Immature natural killer cell (primary cell): ENCODE measurements around the gene FCSK. TPM values are rescaled to one million over a fixed set of nuclear protein-coding genes. Genes with fewer than 3 reads are reported as not detected.

Experiments used
- DNase-seq, 3 donors: peaks; one replicate each; pipeline ENCODE4 v3.0.0; 2022; ENCODE audit warnings: mixed read lengths in 1 of 3
- H3K27ac Mint-ChIP-seq, 6 donors: one replicate each; pipeline ENCODE4 v1.8.0; 2020; ENCODE audit warnings: mixed read lengths in 6 of 6, mild to moderate bottlenecking in 5 of 6, inconsistent platforms in 4 of 6, moderate library complexity in 3 of 6
- H3K27me3 Mint-ChIP-seq, 3 donors: one replicate each; pipeline ENCODE4 v1.8.0; 2020 to 2021; ENCODE audit warnings: low read depth in 3 of 3, mild to moderate bottlenecking in 3 of 3, mixed read lengths in 3 of 3, moderate library complexity in 3 of 3, inconsistent platforms in 1 of 3
- H3K36me3 Mint-ChIP-seq, 3 donors: one replicate each; pipeline ENCODE4 v1.8.0; 2020; ENCODE audit warnings: mixed read lengths in 3 of 3, inconsistent platforms in 2 of 3, mild to moderate bottlenecking in 2 of 3
- H3K4me1 Mint-ChIP-seq, 2 donors: one replicate each; pipeline ENCODE4 v1.8.0; 2020; ENCODE audit warnings: inconsistent platforms in 2 of 2, mild to moderate bottlenecking in 2 of 2, mixed read lengths in 2 of 2, moderate library complexity in 1 of 2
- H3K4me3 Mint-ChIP-seq, 5 donors: one replicate each; pipeline ENCODE4 v1.8.0; 2020; ENCODE audit warnings: mild to moderate bottlenecking in 5 of 5, mixed read lengths in 5 of 5, inconsistent platforms in 3 of 5, moderate library complexity in 3 of 5
- H3K9me3 Mint-ChIP-seq, 6 donors: one replicate each; pipeline ENCODE4 v1.8.0; 2020; ENCODE audit warnings: mild to moderate bottlenecking in 6 of 6, mixed read lengths in 6 of 6, inconsistent platforms in 4 of 6, moderate library complexity in 3 of 6
- polyA plus RNA-seq, 3 donors: library from polyadenylated mRNA; unstranded; fragments of 300-500 nt; fragmentation: Illumina TruSeq; gene quantifications; one replicate each; pipeline ENCODE4 v1.2.3, GENCODE V29; 2021

The FCSK gene
- polyA plus RNA-seq, 3 donors from 2014 or later, result 6.7 to 11.9 (median 10.5) TPM

DNA sequence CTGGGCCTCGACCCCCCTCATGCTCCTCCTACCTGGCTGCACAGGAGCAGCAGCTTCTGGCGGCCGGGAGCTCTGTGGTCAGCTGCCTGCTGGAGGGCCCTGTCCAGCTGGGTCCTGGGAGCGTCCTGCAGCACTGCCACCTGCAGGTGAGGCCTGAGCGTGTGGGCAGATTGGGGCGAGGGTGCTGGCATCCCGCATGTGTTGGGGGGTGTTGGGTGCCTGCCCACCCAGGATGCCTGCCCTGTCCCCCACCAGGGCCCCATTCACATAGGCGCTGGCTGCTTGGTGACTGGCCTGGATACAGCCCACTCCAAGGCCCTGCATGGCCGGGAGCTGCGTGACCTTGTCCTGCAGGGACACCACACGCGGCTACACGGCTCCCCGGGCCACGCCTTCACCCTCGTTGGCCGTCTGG is 16.5 kb downstream of the FCSK start:
- no peaks in the 10 kb centered on the region for H3K27me3 Mint-ChIP-seq
- peaks cover 0 to 15% (median 0%) of the 10 kb centered on the region in 3 donors for H3K36me3 Mint-ChIP-seq
- no peak overlapping the region for H3K27ac Mint-ChIP-seq
- no peaks in the 10 kb centered on the region for H3K9me3 Mint-ChIP-seq
- H3K4me1 Mint-ChIP-seq, result no peaks in the 10 kb centered on the region
- H3K4me3 Mint-ChIP-seq, result no peak overlapping the region
- no peak for DNase-seq

DNA sequence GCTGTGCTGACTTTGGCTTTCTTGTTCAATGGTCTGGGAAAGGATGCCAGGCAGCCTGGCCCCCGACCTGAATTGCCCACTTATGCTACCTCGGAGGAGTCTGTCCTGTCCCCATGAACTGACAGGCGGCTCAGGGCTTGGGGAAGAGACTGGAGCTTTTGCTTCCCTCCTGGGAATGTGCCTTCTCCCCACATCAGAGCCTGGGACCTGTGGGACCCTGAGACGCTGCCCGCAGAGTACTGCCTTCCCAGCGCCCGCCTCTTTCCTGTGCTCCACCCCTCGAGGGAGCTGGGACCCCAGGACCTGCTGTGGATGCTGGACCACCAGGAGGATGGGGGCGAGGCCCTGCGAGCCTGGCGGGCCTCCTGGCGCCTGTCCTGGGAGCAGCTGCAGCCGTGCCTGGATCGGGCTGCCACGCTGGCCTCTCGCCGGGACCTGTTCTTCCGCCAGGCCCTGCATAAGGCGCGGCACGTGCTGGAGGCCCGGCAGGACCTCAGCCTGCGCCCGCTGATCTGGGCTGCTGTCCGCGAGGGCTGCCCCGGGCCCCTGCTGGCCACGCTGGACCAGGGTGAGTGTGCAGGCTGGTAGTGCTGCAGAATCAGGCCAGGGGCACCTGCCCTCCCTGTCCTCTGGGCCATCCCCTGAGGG is 18.5 kb downstream of the FCSK start:
- H3K4me3 Mint-ChIP-seq, result no peak overlapping the region
- no peak overlapping the region for H3K27ac Mint-ChIP-seq
- H3K9me3 Mint-ChIP-seq, result no peaks in the 10 kb centered on the region
- H3K27me3 Mint-ChIP-seq, result peaks cover 0 to 4% (median 0%) of the 10 kb centered on the region in 3 donors
- DNase-seq, result no peak
- H3K36me3 Mint-ChIP-seq, result peaks cover 0 to 11% (median 0%) of the 10 kb centered on the region in 3 donors
- H3K4me1 Mint-ChIP-seq, result no peaks in the 10 kb centered on the region

DNA sequence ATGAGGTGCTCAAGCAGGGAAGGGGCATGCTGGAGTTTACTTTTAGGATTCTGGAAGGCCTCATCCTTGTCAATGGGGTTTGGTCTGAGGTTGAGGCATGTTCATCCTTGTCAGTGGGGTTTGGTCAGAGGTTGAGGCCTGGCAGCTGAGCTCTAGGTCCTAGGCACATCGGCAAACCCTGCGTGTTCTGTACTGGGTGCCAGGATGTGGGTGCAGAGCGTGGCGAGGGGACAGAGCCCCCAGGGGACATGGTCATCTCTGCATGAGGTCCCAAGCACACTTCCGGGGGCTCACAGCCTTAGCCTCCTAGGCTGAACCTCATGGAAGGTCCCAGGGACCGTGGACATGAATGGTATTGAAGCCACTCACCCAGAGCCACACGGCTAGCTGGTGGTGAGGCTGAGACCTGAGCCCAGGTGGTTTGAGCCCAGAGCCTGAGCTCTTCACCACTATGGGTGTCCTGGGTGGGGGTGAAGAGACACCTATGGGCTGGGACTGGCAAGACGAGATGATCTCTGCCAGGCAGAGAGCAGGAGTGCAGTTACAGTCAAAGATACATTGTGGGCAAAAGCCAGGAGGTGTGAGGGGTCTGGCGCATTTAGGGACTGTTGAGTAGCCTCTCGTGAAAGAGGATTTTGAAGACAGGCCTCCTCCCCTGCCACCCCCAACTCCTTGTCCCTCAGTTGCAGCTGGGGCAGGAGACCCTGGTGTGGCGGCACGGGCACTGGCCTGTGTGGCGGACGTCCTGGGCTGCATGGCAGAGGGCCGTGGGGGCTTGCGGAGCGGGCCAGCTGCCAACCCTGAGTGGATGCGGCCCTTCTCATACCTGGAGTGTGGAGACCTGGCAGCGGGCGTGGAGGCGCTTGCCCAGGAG is 19.3 kb downstream of the FCSK start:
- H3K4me1 Mint-ChIP-seq, result no peaks in the 10 kb centered on the region
- DNase-seq, result no peak
- H3K27ac Mint-ChIP-seq, result no peak overlapping the region
- H3K4me3 Mint-ChIP-seq, result no peak overlapping the region
- H3K9me3 Mint-ChIP-seq, result no peaks in the 10 kb centered on the region
- peaks cover 0 to 13% (median 0%) of the 10 kb centered on the region in 3 donors for H3K36me3 Mint-ChIP-seq
- H3K27me3 Mint-ChIP-seq, result peaks cover 0 to 4% (median 0%) of the 10 kb centered on the region in 3 donors

DNA sequence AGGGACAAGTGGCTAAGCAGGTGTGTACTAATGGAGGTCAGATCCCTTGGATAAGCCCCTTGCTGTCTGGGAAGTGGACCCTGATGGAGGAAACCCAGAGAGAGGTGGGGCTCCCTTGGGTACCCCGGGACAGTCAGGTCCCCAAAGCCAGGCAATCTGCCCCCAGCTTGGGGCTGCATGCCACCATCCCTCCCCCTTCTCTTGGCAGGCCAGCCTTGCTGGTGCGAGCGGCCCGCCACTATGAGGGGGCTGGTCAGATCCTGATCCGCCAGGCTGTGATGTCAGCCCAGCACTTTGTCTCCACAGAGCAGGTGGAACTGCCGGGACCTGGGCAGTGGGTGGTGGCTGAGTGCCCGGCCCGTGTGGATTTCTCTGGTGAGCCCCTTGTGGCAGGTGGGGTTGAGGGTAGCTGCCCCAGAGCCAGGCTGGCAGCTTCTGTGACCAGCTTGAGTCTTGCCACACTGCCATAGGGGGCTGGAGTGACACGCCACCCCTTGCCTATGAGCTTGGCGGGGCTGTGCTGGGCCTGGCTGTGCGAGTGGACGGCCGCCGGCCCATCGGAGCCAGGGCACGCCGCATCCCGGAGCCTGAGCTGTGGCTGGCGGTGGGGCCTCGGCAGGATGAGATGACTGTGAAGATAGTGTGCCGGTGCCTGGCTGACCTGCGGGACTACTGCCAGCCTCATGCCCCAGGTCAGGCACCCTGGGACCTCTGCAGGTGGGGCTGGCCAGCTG is 20.1 kb downstream of the FCSK start:
- no peak overlapping the region for H3K27ac Mint-ChIP-seq
- no peak for DNase-seq
- peaks cover 0 to 2% of the 10 kb centered on the region in 2 donors for H3K4me1 Mint-ChIP-seq
- peaks cover 0 to 4% (median 0%) of the 10 kb centered on the region in 3 donors for H3K27me3 Mint-ChIP-seq
- peaks cover 0 to 10% (median 0%) of the 10 kb centered on the region in 3 donors for H3K36me3 Mint-ChIP-seq
- H3K4me3 Mint-ChIP-seq, result no peak overlapping the region
- no peaks in the 10 kb centered on the region for H3K9me3 Mint-ChIP-seq

DNA sequence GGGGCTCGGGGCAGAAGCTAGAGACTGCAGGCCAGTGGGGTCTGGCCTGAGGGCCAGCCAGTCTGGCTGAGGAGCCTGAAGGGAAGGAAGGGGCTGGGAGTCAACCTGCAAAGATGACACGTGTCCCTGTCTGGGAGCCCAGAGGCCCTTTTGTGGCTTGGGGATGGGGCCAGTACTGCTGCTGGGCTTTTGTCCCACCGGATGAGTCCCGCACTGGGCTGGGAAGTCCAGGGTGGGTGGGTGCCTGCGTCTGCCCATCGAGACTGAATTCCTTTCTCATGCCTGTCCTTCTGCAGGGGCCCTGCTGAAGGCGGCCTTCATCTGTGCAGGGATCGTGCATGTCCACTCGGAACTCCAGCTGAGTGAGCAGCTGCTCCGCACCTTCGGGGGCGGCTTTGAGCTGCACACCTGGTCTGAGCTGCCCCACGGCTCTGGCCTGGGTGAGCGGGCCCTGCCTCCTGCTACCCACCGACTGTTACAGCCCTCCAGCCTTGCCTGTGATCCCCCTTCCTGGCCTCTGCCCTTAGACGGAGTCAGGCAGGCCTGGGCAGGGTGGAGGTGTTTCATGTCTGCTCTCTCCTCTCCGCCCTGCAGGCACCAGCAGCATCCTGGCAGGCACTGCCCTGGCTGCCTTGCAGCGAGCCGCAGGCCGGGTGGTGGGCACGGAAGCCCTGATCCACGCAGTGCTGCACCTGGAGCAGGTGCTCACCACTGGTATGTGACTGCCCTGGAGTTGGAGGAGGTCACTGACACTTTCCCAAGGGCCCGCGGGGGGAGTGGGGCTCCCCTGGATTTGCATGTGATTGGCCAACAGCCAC is 20.9 kb downstream of the FCSK start:
- no peak for DNase-seq
- H3K4me1 Mint-ChIP-seq, result peaks cover 0 to 2% of the 10 kb centered on the region in 2 donors
- H3K9me3 Mint-ChIP-seq, result no peaks in the 10 kb centered on the region
- H3K4me3 Mint-ChIP-seq, result no peak overlapping the region
- peaks cover 0 to 9% (median 0%) of the 10 kb centered on the region in 3 donors for H3K36me3 Mint-ChIP-seq
- H3K27ac Mint-ChIP-seq, result no peak overlapping the region
- H3K27me3 Mint-ChIP-seq, result peaks cover 0 to 4% (median 0%) of the 10 kb centered on the region in 3 donors

DNA sequence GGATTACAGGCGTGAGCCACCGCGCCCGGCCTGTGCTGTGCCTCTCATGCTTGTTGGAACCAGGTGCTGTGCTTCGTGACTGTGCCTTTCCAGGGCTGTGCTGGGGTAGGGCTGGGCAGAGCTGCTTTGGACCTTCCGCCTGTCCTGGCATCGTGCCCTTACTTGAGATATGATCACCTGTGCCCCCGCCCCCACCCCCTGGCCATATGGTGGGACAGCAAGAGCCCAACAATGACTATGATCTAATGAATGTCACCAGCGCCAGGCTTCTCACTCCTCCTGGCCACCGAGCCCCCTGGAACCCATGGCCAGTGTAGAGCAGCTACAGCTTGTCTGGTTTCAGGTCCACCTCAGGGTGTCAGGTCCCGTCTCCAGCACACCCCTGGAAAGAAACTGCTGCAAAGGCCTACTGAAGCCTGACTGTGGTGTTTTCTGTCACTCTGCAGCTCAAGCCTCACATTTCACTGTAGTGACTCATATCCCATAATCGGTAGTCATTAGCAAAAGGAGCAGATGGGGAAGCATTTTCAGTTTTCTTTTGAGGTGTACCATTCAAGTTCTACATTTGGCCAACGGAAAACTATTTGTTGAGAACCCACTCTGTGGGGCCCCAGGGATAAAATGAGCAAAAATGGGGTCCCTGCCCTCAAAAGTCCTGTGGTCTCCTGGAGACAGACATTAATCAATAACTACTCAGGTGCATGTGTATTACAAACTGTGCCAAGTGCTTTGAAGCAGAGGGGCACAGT is 22.1 kb downstream of the FCSK start:
- no peak overlapping the region for H3K27ac Mint-ChIP-seq

DNA sequence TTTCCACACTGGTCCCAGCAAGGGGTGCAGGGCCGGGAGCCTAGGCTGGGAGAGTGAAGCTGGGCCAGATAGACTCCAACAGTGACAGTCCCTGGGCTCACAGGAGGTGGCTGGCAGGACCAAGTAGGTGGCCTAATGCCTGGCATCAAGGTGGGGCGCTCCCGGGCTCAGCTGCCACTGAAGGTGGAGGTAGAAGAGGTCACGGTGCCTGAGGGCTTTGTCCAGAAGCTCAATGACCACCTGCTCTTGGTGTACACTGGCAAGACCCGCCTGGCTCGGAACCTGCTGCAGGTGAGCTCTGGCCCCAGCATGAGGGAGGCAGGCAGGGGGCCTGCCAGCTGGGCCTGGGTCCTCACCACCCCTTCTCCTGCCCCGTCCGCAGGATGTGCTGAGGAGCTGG is 23.8 kb downstream of the FCSK start:
- no peaks in the 10 kb centered on the region for H3K9me3 Mint-ChIP-seq
- no peak overlapping the region for H3K4me3 Mint-ChIP-seq
- H3K36me3 Mint-ChIP-seq, result peaks cover 0 to 17% (median 0%) of the 10 kb centered on the region in 3 donors

More for the DNA sequence above, 22.1 kb downstream of the FCSK start:
- H3K36me3 Mint-ChIP-seq, result peaks cover 0 to 9% (median 0%) of the 10 kb centered on the region in 3 donors
- peaks cover 0 to 4% (median 0%) of the 10 kb centered on the region in 3 donors for H3K27me3 Mint-ChIP-seq
- no peaks in the 10 kb centered on the region for H3K9me3 Mint-ChIP-seq
- peaks cover 0 to 2% of the 10 kb centered on the region in 2 donors for H3K4me1 Mint-ChIP-seq
- no peak overlapping the region for H3K4me3 Mint-ChIP-seq
- no peak for DNase-seq

DNA sequence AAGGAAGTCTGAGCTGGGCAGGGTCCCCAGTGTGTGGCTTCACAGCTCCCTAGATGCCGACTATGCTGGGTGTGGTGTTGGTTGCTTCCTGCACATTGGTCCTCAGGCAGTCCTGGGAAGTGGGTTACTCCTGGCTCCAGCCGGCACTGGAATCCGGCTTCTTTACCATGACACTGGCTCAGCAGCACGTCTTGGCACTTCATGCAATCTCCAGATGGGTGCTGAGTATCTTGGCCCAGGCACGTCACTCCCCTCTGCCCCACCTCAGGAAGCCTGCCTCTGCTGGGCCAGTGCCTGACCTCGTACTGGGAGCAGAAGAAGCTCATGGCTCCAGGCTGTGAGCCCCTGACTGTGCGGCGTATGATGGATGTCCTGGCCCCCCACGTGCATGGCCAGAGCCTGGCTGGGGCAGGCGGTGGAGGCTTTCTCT is 24.5 kb downstream of the FCSK start:
- Mint-ChIP-seq H3K27ac (peak overlapping the region in 3 of 6 donors; percentile 14 to 76 (median 55)), H3K27me3 (peaks cover 0 to 4% (median 0%) of the 10 kb centered on the region in 3 donors), H3K9me3 (no peaks in the 10 kb centered on the region), H3K4me1 (peaks cover 0 to 2% of the 10 kb centered on the region in 2 donors), H3K36me3 (peaks cover 0 to 14% (median 0%) of the 10 kb centered on the region in 3 donors), H3K4me3 (no peak overlapping the region)
- no peak for DNase-seq

More for the DNA sequence above, 23.8 kb downstream of the FCSK start:
- DNase-seq, result no peak
- Mint-ChIP-seq H3K27me3 (peaks cover 0 to 4% (median 0%) of the 10 kb centered on the region in 3 donors), H3K27ac (peak overlapping the region in 2 of 6 donors; percentile 43 to 69), H3K4me1 (peaks cover 0 to 2% of the 10 kb centered on the region in 2 donors)

DNA sequence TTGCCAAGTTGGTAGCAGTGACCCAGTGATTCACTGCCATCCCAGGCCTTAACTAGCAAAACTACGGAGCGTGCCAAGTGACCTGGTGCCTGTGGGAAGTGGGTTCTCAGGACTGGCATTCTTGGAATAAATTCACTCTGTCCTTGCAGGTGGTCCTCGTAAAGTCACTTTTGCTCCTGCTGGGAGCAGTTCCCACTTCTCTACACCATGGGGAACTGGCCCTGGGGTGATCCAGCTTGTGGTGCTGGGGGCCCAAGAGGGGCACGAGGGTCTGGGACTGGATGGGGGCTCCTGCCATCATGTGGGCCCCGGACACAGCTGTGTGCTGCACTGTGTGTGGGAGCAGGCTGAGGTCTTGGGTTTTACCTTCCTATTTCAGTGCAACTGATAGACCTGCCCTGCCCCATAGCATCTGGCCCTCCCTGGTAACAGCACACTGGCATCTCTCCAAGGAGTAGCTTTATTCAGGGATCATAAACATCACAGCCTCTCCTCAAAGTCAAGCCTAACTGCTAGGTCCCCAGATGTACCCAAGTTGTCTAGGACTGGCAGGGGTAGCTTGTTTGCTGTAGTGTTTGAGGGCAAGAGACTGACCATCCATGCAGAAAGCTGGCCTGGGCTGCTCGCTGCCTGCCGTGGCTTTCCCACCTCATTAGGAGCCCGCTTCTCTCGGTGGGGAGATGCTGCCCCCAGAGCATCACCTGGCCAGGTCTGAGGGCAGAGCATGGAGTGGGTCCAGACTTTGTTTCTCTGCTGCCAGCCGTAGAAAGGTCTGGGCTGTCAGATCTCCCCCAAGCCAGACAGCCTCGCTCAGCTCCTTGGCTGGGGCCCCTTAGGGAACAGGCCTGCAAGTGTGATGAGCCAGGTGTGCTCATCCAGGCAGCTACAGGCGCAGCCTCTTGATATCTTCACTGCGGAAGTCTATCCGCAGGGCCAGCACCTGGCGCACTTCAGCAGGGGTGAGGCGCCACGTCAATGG is 26.0 kb downstream of the FCSK start:
- Mint-ChIP-seq H3K27ac (no peak overlapping the region), H3K4me1 (peaks cover 0 to 2% of the 10 kb centered on the region in 2 donors), H3K9me3 (no peaks in the 10 kb centered on the region), H3K4me3 (no peak overlapping the region), H3K36me3 (peaks cover 0 to 14% (median 0%) of the 10 kb centered on the region in 3 donors), H3K27me3 (peaks cover 0 to 4% (median 0%) of the 10 kb centered on the region in 3 donors)
- no peak for DNase-seq

DNA sequence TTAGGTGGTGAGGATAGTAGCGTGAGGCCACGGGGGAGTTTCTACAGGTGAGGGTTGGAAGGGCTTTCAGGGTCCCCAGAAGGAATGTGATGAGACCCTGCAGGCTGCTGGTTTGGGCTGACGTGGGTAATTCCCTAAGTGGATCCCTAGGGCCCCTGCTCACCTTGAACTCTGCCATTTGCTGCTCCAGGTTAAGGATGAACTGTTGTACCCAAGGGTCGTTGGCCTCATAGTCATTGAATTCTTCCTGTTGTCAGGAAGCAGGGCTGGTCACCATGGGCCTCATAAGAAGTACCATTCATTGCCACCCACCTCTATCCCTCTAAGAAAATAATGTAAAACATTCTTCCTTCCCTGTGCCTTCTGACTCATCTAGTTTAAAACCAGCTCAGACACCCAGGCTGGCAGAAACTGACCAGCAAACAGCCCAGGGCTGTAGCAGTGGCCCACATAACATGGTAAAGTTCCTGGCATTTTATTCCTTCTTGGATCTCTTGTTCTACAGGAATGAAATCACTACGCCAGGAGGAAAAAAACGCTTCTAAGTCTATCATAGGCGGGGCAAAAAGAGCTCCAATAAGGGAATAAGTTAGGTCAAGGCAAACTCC is 27.6 kb downstream of the FCSK start:
- H3K27ac Mint-ChIP-seq, result peak overlapping the region in 3 of 6 donors; percentile 34 to 61 (median 36)
- H3K27me3 Mint-ChIP-seq, result peaks cover 0 to 4% (median 0%) of the 10 kb centered on the region in 3 donors
- H3K9me3 Mint-ChIP-seq, result no peaks in the 10 kb centered on the region
- no peak overlapping the region for H3K4me3 Mint-ChIP-seq
- DNase-seq, result no peak
- peaks cover 0 to 2% of the 10 kb centered on the region in 2 donors for H3K4me1 Mint-ChIP-seq
- H3K36me3 Mint-ChIP-seq, result peaks cover 0 to 20% (median 0%) of the 10 kb centered on the region in 3 donors

DNA sequence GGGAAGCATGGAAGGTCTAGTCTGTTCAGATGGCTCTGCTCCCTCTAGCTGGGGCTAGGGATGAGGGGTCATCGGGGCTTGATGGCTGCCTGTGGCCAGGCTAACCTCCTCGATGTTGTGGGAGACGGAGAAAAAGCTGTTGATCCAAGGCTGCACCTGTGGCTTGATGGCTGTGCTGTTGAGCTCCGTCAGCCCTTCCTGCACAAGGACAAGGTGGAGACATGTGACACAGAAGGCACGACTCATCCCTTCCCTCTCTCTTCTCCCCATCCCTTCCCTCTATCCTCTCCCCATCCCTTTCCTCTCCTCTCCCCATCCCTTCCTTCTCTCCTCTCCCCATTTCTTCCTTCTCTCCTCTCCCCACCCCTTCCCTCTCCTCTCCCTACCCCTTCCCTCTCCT is 28.2 kb downstream of the FCSK start:
- Mint-ChIP-seq H3K4me1 (peaks cover 0 to 2% of the 10 kb centered on the region in 2 donors), H3K4me3 (no peak overlapping the region), H3K27me3 (no peaks in the 10 kb centered on the region), H3K27ac (peak overlapping the region in 2 of 6 donors; percentile 34 to 61), H3K9me3 (no peaks in the 10 kb centered on the region), H3K36me3 (peaks cover 0 to 20% (median 0%) of the 10 kb centered on the region in 3 donors)
- DNase-seq, result no peak
